LoVo (cell line): Measurements from ENCODE around the gene MKNK1.
A peak's percentile ranks its signal among the peaks of the same experiment; 100 is the strongest.

Experiments used
- DNase-seq: peaks from one replicate; pipeline ENCODE4 v3.0.0-alpha.2; 2016; ENCODE audit warnings: low spot score

The MKNK1 gene

GRCh38 chr1:46558141-46558963 lies 45.7 kb downstream of the MKNK1 start:
- no peak for DNase-seq

- no peak for DNase-seq
Observed at GRCh38 chr1:46557403-46557802, 46.7 kb downstream of the MKNK1 start.

- DNase-seq = peak; percentile 40
Observed at GRCh38 chr1:46556822-46557221, 47.2 kb downstream of the MKNK1 start.

- no peak for DNase-seq
Observed at GRCh38 chr1:46555826-46556619, 48.0 kb downstream of the MKNK1 start.

- no peak for DNase-seq
Observed at GRCh38 chr1:46554597-46555381, 49.3 kb downstream of the MKNK1 start.

GRCh38 chr1:46554236-46554596 lies 49.9 kb downstream of the MKNK1 start:
- no peak for DNase-seq

GRCh38 chr1:46553506-46553905 lies 50.6 kb downstream of the MKNK1 start:
- DNase-seq = no peak

GRCh38 chr1:46552357-46553237 lies 51.5 kb downstream of the MKNK1 start:
- DNase-seq = no peak

- DNase-seq = no peak
Observed at GRCh38 chr1:46551597-46552095, 52.4 kb downstream of the MKNK1 start, which contains the start of gene KNCN. Gene KNCN (minus strand): TSS chr1:46551647. CDS start chr1:46551215, 432 bp downstream.

GRCh38 chr1:46550751-46551231 lies 53.3 kb downstream of the MKNK1 start:
- no peak for DNase-seq

GRCh38 chr1:46549697-46550681 lies 54.1 kb downstream of the MKNK1 start:
- no peak for DNase-seq

- DNase-seq = peak; percentile 57
Observed at GRCh38 chr1:46547481-46548383, 56.3 kb downstream of the MKNK1 start.

- DNase-seq = no peak
Observed at GRCh38 chr1:46546210-46546609, 57.9 kb downstream of the MKNK1 start.

GRCh38 chr1:46545784-46546183 lies 58.3 kb downstream of the MKNK1 start:
- DNase-seq = no peak

GRCh38 chr1:46544561-46545240 lies 59.4 kb downstream of the MKNK1 start:
- no peak for DNase-seq

- no peak for DNase-seq
Observed at GRCh38 chr1:46543761-46544560, 60.1 kb downstream of the MKNK1 start.

- DNase-seq = no peak
Observed at GRCh38 chr1:46543382-46543760, 60.7 kb downstream of the MKNK1 start.
